Activated CD4-positive, alpha-beta T cell treated with anti-CD3 and anti-CD28 coated beads, Interleukin-2, amount 10 ng/mL, durations not matched to agents 24 days and 14 days (primary cell): ENCODE measurements around the gene AGBL1. TPM values are rescaled to one million over a fixed set of nuclear protein-coding genes. Genes with fewer than 3 reads are reported as not detected.

Experiments
- DNase-seq: peaks from one replicate; pipeline ENCODE4 v3.0.0; 2022
- H3K27ac Mint-ChIP-seq: one replicate; pipeline ENCODE4 v1.8.0; 2022; ENCODE audit warnings: mild to moderate bottlenecking, mixed read lengths
- H3K27me3 Mint-ChIP-seq: one replicate; pipeline ENCODE4 v1.8.0; 2022; ENCODE audit warnings: mixed read lengths
- H3K36me3 Mint-ChIP-seq: one replicate; pipeline ENCODE4 v1.8.0; 2022; ENCODE audit warnings: low read depth, mild to moderate bottlenecking, mixed read lengths
- H3K4me1 Mint-ChIP-seq: one replicate; pipeline ENCODE4 v1.8.0; 2021; ENCODE audit warnings: mixed read lengths
- H3K4me3 Mint-ChIP-seq: one replicate; pipeline ENCODE4 v1.8.0; 2022; ENCODE audit warnings: mild to moderate bottlenecking, moderate library complexity, mixed read lengths
- H3K9me3 Mint-ChIP-seq: one replicate; pipeline ENCODE4 v1.8.0; 2021; ENCODE audit warnings: mixed read lengths
- intact Hi-C: fragments of 100-400 bp; cut with micrococcal nuclease; formaldehyde crosslinking; loops from one replicate; pipeline ENCODE4 v1.15.1; 2023
- total RNA-seq: library from RNA; stranded (reverse); gene quantifications from 2 replicates; pipeline ENCODE4 v1.2.3, GENCODE V29; 2022

Gene AGBL1
- total RNA-seq, 1 donor from 2014 or later, result not detected

- Mint-ChIP-seq H3K36me3 (no peaks in the 10 kb centered on the region), H3K27ac (no peak overlapping the region), H3K4me3 (no peak overlapping the region), H3K27me3 (no peaks in the 10 kb centered on the region), H3K4me1 (no peaks in the 10 kb centered on the region), H3K9me3 (no peaks in the 10 kb centered on the region)
- intact Hi-C loops, result no loop called here
- DNase-seq, result no peak
Observed at GRCh38 chr15:87047203-87047965, 967.7 kb downstream of the AGBL1 start.
